Epithelial cell of proximal tubule (primary cell): ENCODE results near the gene RNF208. TPM values are rescaled to one million over a fixed set of nuclear protein-coding genes. Genes with fewer than 3 reads are reported as not detected.

Experiments
- DNase-seq: peaks from one replicate; pipeline ENCODE4 v3.0.0-alpha.2; 2011; ENCODE audit warnings: low read depth
- H3K4me3 ChIP-seq: 2 replicates; pipeline ENCODE4 v1.5.1; 2011; ENCODE audit warnings: low read depth, mild to moderate bottlenecking, low read length
- total RNA-seq: library from RNA; depleted of rRNA; stranded (reverse); fragments of >200 nt; gene quantifications from 2 replicates; pipeline ENCODE4 v1.2.3, GENCODE V29; 2015
- TF ChIP-seq, protein P1 (sequence below): conservative IDR thresholded peaks from 2 replicates; pipeline ENCODE4 v1.5.1; 2012; ENCODE audit warnings: low read depth, mild to moderate bottlenecking, low read length

RNF208 gene, protein sequence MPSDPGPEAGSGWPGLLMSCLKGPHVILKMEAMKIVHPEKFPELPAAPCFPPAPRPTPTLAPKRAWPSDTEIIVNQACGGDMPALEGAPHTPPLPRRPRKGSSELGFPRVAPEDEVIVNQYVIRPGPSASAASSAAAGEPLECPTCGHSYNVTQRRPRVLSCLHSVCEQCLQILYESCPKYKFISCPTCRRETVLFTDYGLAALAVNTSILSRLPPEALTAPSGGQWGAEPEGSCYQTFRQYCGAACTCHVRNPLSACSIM
- 0.22 and 1.5 TPM in 2 replicates for total RNA-seq

DNA sequence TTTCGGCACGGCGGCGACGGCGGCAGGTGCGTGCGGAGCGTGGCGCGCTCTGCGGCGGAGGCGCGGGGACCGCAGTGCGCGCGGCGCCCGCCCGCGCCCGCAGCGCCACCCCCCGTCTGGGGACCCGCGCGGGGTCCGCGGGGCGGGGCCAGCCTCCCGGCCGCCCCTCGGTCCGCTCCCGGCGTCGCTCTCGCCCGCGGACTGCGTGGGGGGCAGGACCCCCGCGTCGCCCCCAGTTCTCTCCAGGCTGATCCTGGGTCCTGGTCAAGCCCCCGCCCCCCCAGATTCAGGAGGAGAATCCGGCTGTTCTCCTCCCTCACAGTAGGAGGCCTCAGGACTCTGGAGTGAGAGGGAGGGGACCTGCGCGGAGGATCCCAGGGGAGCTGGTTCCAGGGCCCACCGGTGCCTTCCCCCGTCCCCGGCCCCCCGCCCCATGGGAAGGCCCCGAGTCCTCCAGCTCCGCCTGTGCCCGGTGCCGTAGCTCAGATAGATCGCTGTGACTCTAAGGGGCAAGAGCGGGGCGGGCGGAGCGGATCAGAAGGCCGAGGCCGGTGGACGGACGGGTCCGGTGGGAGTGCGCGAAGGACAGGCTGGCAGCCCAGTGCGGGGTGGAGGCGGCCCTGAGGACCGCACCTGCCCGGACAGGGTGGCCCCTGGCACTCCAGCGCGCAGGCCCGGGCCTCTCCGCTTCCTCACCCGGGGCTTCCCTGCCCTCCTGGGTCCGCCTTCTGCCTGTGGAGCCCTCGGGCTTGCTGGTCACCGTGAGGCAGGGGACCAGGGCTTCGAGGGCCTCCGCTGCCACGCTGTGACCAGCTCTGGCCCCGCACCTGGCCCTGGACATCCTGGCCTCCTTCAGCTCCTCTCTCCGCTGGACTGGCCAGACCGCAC lies at the start of gene RNF208:
TSS of gene RNF208 (minus strand) at position 51 of the 888 bp plus-strand sequence. CDS start 1,028 bp downstream, outside the sequence.
- TF ChIP-seq, protein P1, sequence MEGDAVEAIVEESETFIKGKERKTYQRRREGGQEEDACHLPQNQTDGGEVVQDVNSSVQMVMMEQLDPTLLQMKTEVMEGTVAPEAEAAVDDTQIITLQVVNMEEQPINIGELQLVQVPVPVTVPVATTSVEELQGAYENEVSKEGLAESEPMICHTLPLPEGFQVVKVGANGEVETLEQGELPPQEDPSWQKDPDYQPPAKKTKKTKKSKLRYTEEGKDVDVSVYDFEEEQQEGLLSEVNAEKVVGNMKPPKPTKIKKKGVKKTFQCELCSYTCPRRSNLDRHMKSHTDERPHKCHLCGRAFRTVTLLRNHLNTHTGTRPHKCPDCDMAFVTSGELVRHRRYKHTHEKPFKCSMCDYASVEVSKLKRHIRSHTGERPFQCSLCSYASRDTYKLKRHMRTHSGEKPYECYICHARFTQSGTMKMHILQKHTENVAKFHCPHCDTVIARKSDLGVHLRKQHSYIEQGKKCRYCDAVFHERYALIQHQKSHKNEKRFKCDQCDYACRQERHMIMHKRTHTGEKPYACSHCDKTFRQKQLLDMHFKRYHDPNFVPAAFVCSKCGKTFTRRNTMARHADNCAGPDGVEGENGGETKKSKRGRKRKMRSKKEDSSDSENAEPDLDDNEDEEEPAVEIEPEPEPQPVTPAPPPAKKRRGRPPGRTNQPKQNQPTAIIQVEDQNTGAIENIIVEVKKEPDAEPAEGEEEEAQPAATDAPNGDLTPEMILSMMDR, result no peak
- DNase-seq, result no peak
- H3K4me3 ChIP-seq, result peak within 1 kb of the TSS; percentile 91

DNA sequence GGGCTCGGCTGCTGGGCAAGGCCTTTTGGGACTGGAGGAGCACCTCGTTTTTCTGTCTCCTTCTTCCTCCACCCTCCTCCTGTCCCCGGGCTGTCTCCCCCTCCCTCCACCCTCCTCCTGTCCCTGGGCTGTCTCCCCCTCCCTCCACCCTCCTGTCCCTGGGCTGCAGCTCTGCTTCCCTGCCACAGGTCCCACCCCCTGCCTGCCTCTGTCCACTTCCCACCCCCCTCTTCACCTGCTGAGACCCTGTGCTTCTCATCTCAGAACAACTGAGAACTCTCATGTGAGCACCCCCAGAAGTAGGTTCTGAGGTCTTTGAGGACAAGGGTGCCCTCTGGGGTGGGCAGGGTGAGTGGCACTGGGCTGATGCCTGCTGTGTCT lies 49.6 kb upstream of the RNF208 start:
- no peak overlapping the region for H3K4me3 ChIP-seq
- TF ChIP-seq, protein P1, result no peak

DNA sequence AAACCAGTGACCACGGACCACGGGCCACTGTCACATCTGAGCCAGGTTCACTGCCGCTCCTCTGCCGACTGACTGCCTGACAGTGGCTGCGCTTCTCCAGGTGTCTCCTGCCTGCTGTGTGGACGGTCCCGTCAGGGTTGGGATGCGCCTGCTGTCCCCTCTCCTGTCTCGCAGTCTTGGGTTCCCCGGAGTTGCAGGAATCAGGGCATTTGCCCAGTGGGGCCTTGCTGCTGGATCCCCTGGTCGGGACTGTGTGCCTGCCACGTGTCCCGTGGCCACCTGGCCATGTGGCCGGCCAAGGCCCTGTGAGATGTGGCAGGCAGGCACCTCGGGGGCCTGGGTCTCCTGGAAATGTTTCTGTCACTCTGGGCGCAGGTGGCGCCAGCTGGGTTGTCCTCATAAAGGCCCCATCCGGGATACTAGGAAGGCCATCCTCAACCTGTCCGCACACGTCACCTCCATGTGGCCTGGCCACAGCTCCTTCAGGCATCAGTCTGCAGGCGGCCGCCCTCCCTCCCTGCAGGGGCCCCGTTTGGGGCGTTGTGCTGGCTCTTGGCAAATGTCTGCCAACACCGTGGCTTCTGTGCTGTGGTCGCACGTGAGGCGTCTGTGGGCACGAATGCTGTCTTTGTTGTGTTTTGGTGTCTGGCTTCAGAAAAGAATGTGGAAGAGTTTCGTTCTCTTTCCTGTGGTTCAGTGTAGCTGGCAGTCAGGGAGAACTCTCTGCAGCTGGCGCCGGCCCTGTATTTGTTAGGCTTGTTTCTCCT lies 49.1 kb upstream of the RNF208 start:
- H3K4me3 ChIP-seq, result no peak overlapping the region
- no peak for DNase-seq
- TF ChIP-seq, protein P1, result no peak

More for the DNA sequence above, 49.6 kb upstream of the RNF208 start:
- no peak for DNase-seq

DNA sequence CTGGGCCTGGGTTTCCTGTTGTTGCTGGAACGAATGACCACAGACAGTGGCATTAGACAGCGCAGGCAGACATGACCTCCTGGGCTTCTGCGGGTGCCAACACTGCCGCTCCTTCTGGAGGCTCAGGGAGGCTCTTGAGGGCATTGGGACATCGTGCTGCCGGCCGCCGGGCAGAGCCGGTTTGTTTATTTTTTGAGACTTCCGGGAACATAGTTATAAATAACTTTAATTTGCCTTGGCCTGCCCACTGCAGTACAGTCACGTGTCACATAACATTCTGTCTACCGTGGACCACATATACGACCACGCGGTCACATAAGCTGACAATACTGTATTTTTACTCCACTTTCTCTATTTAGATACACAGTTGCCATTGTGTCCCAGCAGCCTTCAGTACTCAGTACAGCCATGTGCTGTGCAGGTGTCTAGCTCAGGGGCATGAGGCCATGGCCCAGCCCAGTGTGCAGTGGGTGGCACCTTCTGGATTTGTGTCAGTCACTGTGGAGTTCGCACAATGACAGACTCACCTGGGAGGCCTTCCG lies 47.3 kb upstream of the RNF208 start:
- DNase-seq, result no peak
- no peak overlapping the region for H3K4me3 ChIP-seq
- TF ChIP-seq, protein P1, result no peak

DNA sequence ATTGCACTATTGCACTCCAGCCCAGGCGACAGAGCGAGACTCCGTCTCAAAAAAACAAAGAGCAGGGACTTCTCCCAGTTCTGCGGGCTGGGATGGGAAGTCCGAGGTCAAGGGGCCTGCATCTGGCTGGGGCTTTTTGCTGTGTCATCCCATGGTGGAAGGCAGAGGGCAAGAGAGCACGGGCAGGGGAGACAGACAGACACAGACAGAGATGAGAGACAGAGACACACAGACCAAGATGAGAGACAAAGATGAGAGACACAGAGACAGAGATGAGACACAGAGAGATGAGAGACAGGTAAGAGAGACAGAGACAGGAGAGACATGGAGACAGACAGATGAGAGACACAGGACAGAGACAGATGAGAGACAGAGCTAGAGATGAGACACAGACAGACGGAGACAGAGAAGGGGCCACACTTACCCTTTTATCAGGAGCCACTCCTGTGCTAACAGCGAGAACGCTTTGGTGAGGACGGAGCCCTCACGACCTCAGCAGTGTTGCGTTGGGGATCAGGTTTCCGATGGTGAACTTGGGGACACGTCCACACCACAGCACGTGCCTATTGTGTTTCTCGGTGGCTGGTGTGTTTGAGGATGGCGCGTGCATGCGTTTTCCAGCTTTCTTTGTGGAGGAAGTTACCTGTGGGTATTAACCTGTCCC lies 46.6 kb upstream of the RNF208 start:
- TF ChIP-seq, protein P1, result no peak
- no peak overlapping the region for H3K4me3 ChIP-seq
- no peak for DNase-seq

DNA sequence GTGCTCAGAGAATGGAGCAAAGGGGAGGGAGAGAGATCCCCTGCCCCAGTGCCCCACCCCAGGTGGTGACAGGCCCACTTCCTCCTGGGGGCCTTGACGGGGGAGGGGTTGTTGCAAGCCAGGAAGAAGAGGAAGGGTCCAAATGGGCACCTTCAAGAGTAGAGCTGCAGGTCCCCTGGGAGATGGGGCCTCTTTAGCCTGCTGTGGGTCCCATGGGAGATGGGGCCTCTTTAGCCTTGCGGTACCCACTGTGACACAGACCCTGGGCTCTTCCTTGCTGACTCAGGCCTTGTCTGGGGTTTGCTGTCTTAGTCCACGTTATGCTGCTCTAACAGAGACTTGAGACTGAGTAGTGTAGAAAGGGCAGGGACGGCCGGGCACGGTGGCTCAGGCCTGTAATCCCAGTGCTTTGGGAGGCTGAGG lies 45.9 kb upstream of the RNF208 start:
- DNase-seq, result no peak
- TF ChIP-seq, protein P1, result no peak
- no peak overlapping the region for H3K4me3 ChIP-seq
